DMS153 treated with DMSO at 0.1 percent for 48 hours (cell line): ENCODE results near the gene CDK4.
"Not testable (repeated sequence)": the region's sequence is repeated elsewhere in the genome, so short reads cannot be mapped to it uniquely, and the experiment has no call there.

ENCODE experiments used
- DNase-seq: peaks from one replicate; lab custom pipeline; 2025; ENCODE audit not compliant: unreplicated experiment; lab: John Stamatoyannopoulos, UW

The CDK4 gene

DNA sequence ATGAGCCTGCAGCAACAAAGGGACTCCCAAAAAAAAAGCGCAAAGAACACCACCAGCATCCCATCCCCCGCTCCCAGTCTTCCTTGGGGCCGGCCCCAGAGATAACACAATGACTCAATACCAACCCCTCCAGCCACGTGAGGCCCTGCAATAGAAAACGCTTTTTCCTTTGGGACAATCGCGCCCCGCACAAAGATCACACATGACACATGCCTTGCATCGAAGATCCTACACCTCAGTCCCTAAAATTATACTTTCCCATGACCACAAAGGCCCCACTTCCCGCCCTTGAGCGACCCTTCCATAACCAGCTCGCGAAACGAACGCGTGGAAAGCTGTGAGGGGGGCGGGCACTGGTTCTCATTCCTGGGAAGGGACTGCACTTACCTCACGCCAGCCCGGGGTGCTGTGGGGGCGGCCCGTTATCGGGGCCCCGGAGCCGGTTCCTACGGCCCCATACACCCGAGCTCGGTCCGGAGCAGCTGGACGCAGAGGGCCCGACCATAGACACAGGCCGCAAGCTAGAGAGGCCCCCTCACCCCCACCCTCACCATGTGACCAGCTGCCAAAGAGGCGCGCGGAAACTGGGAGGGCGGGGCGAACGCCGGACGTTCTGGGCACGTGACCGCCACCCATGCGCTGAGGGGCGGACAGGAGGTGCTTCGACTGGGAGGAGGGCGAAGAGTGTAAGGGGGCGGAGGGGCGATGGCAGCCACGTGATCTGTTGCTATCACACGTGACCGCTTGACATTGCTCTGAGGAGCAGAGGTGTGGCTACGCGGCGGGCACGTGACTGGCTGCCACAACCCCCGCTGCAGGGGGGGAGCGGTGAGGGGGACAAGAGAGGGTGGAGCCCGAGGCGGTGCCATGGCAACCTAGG lies at the start of gene CDK4:
CDK4 (minus strand) TSS at position 523 of the 880 bp plus-strand sequence. CDS start 593 bp downstream, outside the sequence.
- peak; percentile 96 for DNase-seq

DNA sequence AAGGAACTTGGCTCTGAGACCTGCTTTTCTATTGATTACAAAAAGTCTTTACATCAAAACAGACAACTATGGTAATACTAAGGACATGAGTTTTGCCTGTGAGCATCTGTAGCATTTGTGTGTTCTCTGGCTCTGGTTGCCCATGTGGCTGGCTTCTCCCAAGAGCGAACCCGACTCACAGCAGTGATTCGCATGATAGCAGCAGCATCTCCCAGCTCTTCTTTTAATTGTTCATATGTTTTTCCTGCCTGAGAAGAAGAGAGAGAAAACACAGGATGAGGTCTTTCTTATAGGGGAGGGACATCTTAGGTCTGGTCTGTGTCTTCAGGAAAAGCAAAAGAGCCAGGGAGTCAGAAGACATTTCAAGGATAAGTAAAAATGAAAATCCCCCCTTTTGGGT lies 48.9 kb upstream of the CDK4 start:
- no peak for DNase-seq

DNA sequence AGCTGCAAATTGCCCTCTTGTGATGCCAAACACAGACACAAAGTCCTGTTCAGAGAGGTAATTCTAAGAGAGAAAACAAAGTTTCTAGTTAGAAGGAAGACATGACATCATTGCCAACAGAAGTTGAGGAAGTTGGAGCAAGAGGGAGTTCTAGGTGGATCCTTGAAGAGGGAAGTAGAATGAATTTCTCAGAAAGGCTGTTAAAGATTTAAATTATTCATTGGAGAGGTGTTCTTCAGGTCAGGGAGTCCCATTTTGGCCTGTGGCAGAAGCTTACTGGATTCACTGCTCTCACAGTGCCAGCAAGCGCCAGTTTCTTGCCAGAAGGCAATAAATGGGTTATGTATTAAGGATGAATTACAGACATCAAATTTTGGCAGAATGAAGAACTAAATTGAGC lies 45.8 kb upstream of the CDK4 start:
- no peak for DNase-seq

DNA sequence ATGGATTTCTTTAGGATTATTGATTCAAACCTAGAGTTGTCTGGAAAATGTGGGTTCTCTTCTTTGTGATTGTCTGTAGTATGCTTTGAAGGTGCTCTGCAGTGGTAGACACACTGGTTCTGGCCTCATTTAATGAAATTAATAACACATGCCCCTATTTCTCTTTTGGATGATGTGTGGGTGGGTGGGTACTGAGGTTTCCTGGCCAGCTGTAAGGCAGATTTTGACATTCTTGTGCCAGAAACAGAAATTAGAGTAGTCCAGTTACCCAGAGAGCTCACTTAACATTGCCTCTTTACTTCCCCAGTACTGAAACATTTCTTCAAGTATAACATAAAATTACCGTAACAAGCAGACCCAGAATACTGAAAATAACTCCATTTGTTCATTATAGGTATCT lies 44.9 kb upstream of the CDK4 start:
- no peak for DNase-seq

DNA sequence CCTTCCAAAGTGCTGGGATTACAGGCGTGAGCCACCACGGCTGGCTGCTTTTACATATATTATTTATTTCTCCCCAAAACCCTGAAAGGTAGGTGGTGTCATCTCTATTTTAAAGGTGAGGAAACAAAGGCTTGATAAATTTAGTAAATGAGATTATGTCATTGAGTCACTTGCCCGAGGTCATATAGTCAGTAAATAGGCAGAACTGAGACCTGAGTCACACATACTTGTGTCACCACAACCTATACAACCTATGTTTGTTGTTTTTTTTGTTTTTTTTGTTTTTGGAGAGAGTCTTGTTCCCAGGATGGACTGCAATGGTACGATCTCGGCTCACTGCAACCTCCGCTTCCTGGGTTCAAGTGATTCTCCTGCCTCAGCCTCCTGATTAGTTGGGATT lies 43.2 kb upstream of the CDK4 start:
- DNase-seq: no peak

DNA sequence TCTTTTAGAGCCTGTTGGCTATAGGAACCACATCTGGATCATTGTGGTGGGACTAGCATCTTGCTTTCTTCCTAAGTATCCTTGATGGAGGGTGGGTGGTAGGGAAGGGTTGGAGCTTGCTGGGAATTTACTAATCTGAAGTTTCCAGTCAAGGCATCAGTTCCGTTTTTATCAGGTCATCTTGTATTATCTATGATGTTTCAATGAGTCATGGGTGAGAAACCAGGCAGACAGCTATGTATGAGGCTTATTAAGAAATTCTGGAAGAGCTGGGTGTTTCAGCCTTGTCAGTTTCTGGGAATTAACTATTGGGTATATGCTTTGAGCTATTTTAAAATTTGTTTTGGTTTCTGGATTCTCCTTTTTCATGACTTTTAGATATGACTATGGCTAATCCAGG lies 41.8 kb upstream of the CDK4 start:
- no peak for DNase-seq

DNA sequence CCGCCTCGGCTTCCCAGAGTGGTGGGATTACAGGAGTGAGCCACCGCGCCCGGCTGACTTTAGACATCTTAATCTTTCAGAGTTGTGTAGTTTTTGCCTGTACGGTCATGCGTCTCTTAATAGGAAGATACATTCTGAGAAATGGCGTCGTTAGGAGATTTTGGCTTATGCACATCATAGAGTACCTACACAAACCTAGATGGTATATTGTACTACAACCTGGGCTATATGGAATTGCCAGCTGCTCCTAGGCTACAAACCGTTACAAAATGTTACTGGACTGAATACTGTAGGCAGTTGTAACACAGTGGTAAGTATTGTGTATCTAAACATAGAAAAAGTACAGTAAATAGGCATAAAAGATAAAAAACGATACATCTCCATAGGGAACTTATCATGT lies 31.8 kb upstream of the CDK4 start:
- no peak for DNase-seq

DNA sequence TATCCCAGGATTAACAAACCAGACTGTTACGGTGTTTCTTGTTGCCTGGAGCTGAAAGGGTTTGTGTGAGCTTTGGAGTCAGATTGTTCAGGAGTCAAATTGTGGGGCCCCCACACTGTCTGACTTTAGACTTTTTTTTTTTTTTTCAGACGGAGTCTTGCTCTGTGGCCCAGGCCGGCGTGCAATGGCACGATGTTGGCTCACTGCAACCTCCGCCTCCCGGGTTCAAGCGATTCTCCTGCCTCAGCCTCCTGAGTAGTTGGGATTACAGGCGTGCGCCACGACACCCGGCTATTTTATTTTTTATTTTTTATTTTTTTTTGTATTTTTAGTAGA lies 31.3 kb upstream of the CDK4 start:
- DNase-seq: no peak

DNA sequence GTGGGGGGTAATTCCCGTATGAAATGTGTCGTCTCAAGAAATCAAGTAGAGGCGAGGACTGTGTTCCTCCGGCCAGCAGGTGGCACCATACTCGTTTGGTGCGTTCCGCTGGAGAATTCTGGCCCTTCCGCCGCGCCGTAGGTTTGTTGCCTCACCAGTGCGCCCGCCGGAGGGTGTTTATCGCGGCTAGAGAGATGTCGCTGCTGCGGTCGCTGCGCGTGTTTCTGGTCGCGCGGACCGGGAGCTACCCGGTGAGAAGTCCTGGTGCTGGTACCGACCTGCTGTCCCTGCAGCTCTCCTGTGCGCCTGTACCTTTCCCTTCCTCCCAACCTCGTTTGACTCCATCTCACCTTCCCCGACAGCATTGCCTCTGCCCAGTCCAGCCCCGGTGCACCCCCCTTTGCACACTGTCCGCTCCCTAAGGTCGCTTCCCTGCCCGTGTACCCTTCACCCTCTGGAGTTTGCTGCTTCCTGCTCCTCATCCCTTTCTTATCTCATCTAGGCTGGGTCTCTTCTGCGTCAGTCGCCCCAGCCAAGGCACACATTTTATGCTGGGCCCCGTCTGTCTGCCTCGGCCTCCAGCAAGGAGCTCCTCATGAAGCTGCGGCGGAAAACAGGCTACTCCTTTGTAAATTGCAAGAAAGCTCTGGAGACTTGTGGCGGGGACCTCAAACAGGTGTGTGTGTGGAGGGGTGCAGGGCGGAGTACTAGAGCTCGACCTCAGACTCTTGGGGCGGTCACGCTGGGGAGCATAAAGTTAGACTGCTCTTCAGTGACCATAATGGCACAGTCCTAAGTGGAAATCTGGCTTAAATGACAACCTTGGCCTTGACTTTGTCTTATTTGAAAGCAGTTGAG lies 30.7 kb upstream of the CDK4 start, which contains the start of gene TSFM:
TSFM (plus strand) TSS at position 180 of the 858 bp plus-strand sequence; CDS start at position 195, 15 bp downstream.
- DNase-seq: peak; percentile 89

DNA sequence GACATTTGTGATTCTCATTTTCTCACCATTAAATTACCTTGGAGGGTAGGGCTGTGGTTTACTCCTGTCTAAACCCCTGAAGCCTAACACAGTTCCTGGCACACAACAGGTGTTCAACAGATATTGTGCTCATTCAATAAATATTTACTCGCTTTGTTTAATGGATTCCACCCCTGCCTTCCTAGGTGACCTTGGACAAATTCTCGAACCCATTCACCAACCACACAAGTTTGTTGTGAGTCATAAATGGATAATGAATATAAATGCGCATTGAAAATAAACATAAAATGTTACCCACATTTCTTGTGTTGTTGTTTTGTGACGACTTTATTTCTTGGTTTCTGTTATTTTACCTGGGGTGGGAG lies 30.1 kb upstream of the CDK4 start:
- no peak for DNase-seq

DNA sequence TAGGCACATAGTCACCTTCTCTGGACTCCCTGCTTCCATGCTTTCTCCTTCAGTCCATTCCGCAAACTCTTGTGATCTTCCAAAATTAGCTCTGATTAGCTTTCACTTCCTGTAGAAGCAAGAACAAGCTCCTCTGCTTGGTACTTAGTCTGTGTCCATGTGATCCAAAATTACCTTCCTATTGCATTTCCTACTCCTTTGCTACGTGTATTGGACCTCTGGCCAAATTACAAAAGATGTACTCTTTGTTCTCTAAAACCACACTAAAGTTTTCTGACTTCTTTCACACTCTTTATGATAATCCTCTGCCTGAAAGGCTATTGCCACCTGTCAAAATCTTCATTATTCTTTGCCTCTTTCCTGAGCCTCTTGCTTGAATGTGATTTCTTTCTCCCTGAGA lies 29.7 kb upstream of the CDK4 start:
- DNase-seq: no peak

DNA sequence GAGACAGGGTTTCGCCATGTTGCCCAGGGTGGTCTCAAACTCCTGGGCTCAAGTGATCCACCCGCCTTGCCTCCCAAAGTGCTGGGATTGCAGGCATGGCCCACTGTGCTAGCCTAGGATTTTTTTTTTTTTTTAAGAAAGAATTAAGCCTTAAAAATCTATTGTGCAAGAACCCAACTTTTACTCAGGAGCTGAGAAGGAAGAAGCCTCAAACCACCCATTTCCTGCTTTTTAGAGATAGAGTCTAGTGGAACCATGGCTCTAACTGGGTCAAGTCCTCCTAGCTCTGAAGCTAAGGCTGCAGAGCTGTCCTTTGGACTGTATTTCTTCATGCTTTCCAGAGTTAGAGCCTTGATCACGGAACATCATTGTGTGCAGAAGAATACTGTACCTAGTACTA lies 29.1 kb upstream of the CDK4 start:
- no peak for DNase-seq

DNA sequence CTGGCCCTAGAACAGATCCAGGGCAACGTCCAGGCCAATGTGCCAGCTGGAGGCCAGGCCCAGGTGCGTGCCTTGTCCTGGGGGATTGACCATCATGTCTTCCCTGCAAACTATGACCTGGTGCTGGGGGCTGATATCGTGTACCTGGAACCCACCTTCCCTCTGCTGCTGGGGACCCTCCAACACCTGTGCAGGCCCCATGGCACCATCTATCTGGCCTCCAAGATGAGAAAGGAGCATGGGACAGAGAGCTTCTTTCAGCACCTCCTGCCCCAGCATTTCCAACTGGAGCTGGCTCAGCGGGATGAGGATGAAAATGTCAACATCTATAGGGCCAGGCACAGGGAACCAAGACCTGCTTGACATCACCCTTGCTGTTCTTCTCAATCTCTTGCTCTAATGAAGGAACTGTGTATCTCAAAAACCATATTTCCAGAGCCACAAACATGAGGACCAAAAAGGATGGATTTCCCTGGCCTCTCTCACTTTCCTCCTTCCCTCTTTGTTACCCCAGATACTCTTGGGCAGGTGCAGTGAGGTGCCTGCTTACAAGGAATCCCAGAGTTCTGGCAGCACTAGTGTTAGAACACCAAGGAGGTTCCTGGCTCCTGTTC lies 28.3 kb upstream of the CDK4 start:
- DNase-seq: no peak

DNA sequence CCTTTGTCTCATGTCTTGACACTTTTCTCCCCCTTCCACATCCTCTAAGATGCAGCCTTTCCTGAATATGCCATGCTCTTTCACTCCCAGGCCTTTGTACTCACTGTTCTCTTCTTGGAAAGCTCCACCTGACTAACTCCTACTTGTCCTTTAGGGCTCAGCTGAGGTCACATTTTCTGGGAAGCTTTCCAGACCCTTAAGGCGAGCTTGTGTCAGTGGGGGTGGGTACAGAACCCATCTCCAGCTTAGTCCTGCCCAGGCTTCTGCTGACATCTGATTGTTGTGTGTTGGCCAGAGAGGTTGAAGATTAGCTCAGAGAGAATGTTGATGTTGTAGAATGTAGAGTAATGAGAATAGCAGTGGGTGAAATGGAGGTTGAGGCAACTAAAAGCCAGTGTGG lies 27.6 kb upstream of the CDK4 start:
- DNase-seq: no peak

DNA sequence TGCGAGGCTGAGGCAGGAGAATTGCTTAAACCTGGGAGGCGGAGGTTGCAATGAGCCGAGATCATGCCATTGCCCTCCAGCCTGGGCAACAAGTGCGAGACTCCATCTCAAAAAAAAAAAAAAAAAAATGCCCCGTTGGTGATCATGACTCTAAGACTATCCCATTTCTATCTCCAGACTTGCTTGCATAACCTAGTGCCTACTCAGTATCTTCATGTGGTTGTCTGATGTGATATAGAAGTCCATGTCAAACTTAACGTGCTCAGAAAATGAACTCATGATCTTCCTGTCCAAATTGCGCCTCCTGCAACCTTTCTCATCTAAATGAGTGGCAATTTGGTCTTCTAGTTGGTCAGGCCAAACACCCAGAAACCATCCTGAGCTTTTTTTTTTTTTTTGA lies 25.8 kb upstream of the CDK4 start:
- DNase-seq: no peak

DNA sequence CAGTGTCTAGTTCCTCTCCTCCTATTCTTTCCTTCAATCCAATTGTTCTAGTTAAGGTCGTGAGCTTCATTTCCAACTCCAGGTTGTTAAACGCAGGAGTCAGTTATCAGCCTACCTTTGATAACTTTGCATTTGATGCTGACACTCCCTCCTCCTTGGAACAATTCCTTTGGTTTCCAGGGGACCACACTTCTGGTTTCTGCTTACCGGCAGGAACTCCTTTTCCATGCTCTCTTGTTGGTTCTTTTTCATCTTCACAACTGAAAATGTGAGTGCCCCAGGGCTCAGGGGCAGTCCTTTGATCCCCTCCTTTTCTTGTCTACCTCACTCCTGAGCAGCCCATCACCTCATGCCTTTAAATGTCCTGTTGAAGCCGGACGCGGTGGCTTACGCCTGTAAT lies 25.3 kb upstream of the CDK4 start:
- no peak for DNase-seq

DNA sequence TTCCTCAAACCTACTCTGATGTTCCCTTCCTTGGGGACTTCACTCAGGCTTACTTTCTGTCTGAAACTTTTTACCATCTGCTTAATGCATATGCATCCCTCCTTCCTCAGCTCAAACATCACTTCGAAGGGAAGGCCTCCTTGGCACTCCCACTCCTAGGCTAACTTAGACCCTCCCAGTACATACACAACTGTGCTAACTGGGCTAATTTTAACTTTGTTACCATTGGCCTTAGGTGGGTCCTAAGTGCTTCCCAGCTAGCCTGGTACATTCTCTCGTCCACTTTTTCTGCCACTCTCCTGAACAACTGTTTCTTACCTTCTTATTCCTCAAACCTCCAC lies 24.1 kb upstream of the CDK4 start:
- no peak for DNase-seq

DNA sequence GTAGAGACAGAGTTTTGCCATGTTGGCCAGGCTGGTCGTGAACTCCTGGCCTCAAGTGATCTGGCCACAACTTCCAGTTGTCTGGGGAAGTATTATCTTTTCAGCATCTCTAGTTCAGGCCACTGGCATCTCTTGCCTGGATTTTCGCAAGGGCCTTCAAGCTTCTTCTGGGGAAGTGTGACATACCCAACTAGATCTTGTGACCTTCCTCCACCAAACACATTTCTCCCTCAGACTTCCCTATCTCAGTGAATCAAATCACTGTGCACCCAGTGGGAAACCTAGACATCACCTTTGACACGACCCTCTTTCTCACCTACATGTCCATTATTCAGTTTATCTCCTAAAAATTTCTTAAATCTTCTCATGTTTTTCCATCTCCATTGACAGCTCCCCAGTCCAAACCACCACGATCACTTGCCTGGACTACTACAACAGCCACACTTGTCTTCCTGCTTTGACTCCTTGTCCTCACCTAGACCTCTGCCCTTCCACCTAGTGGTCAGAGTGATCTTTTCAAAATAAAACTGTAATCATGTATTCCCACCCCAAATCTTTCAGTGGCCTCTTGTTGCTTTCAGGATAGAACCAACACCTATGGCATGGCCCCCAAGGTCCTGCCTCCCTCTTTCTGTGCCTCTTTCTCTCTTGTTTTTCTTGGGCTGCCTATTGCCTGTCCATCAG lies 23.6 kb upstream of the CDK4 start:
- DNase-seq: no peak

DNA sequence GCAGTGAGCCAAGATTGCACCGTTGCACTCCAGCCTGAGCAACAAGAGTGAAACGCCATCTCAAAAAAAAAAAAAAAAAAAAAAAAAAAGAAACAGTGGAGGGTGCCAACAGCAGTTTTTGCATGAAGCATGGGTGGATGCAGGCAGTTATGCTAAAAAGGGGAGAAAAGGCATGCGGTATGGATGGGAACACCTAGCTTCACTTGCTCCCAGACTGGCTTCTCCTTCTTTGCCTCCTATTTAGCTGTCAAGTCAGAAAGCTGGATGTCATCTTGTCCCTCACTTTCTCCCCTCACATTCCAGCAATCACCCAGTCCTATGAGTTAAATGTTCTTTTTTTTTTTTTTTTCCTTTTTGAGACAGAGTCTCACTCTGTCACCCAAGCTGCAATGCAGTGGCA lies 22.9 kb upstream of the CDK4 start:
- DNase-seq: no peak

DNA sequence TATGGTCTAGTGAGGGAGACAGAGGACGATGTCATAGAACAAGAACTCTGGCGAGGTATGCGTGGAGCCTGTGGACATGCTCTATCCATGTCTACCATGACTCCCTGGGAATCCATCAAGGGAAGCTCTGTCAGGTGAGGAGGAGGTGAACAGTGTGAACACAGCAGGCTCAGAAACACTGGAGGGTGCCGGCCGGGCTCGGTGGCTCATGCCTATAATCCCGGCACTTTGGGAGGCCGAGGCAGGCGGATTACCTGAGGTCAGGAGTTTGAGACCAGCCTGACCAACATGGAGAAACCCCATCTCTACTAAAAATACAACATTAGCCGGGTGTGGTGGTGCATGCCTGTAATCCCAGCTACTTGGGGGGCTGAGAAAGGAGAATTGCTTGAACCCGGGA lies 22.5 kb upstream of the CDK4 start:
- DNase-seq: not testable (repeated sequence)
